Fibroblast of skin of right biceps (primary cell): ENCODE measurements around the gene TMEM52.

Experiments used
- DNase-seq: peaks from one replicate; pipeline ENCODE4 v3.0.0-alpha.2; 2013

TMEM52 gene

DNA sequence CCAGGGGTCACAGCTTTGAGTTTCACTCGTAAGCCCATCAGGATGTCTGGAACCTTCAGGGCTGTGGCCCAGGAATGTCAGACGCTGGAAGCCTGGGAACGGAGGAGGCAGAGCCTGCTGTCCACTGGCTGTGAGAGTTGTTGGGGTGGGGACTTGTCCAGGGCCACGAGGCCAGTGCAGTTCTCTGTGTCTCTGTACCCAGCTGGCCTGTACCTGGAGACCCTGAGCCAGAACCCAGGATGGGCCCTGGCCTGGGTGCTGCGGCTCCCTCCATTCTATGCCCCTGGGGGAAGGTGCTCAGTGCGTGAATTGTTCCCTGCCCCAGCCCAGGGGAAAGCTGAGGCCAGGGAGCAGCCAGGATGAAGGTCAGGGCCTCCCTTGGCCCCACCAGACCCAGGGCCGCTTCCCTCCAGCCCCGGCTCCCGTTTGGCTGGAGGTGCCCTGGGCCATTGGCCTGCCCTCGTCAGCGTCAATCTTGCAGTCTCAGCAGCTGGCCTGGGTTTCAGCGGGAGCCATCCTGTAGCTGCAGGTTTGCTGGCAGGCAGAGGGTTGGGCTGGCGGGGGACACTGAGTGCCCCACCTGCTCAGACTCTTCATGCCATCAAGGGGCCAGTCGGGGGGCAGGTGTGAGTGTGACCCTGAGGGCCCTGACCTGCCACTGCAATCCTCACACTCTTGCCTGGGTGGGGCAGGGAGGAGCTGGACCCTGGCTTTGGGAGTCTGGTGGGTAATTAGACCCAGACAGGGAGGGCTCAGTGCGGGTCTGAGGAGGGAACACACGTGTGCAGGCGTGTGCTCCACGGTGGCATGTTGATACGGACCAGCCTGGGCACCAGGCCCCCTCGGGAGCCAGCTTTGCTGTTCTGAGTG is 4.7 kb downstream of the TMEM52 start:
- no peak for DNase-seq

DNA sequence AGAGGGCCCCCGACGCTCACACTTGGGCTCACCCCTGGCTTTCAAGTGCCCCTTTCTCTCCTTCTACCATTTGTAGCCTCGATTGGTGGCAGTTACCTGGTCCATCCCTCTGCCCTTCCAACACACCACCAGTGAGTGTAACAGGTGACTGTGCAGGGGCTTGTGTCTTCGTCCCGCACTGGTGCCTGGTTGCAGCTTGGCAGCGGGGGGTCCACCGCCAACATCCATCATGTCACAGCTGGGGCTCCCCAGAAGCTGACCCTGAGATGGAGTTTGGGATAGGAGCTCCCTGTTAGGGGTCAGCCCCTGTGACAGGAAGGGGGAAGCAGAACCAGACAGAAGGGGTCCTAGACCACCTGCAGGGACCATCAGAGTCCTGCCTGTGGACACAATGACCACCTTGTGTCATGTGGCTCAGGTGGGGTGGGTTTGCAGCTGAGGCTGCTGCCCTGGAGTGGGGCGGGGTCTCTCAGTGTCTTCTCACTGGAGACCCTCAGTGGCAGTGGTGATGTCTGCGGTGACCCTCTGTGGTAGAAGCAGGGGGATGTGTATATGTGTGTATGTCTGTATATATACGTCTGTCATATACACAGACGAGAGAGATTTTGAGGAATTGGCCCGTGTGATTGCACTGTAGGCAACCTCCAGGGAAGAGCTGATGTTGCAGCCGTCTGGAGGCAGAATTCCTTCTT is 7.6 kb downstream of the TMEM52 start:
- DNase-seq: no peak

DNA sequence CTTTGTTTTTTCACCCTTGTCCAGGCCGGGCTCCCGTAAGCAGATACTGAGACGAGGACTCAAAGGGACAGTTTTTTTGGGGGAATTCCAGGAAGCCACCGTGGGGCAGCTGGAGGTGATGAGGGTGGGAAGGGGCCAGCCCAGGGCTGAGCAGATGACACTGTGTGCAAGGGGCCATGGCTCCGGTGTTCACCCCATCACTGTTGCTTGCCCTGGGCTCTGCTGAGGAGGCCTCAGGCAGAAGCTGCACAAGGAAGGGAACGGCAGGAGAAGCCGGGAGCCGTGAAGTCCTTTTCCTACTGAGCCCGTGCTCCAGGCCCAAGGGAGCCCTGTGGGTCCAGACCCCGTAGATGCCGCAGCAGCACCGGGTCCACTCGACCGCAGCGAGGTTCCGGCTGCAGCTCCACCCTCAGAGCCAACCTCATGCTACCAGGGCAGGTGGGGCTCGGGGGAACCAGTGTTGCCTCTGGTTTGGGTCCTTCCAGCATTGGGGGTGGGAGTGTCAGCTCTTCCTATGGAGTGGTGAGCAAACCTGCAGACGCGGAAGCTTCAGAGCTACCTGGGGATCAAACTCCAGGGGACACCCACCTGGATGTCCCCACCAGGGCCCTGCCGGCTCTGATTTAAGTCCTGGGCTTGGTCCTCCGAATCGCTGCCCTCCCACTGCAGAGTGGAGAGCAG is 8.3 kb downstream of the TMEM52 start:
- DNase-seq: no peak

DNA sequence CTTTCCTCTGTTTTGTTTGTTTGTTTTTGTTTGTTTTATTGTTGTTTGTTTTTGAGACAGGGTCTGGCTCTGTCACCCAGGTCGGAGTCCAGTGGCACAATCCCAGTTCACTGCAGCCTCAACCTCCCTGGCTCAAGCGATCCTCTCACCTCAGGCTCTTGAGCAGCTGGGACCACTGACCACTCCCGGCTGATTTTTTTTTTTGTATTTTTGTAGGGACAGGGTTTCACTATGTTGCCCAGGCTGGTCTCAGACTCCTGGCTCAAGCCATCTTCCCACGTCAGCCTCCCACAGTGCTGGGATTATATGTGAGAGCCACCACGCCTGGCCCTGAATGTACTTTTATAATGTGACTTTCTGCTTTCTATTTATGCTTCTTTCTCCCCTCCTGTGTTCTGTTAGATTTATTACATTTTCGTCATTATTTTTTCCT is 9.0 kb downstream of the TMEM52 start:
- no peak for DNase-seq

DNA sequence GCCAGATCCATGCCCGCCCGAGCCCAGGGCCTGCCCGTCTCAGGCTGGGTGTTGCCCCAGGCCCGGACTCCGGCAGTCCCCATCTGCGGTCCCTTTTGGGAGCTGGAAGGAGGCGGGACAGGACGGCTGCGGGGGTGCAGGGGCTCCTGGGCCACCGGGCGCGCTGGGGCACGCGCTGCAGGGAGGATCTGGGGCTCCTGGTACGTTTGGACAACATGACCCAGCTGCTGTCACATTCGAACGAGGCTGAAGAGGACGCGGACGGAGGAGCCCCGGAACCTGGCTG is 10.6 kb downstream of the TMEM52 start:
- no peak for DNase-seq

DNA sequence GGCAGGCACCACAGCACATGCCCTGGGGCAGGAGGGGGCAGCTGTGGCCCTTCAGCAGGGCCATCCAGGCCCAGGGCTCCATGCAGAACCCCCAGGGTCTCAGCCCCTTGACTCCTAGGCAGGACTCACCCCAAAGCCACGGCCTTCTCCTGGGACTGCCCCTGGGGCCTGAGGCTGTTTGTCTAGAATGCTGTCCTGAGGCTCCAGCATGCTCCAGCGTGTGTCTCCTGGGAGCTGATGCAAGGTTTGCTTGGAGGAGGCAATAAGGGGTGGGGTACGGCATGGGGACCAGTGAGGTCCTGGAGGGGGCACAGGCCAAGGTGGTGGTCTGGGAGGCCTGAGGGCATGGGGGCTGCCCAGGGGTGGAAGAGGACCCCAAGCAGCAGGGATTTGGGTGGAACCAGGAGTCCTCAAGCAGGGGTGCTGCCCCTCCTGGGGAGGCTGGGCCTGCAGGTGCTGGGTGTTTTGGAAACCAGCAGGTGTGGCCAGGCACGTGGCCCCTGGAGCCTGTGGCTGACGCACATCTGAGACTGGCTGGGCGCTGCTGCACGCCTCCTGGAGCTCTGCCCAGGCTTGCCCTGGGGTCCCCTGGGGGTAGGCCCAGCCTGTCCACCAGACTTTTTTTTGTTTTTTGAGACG is 11.9 kb downstream of the TMEM52 start:
- DNase-seq: peak; percentile 26

DNA sequence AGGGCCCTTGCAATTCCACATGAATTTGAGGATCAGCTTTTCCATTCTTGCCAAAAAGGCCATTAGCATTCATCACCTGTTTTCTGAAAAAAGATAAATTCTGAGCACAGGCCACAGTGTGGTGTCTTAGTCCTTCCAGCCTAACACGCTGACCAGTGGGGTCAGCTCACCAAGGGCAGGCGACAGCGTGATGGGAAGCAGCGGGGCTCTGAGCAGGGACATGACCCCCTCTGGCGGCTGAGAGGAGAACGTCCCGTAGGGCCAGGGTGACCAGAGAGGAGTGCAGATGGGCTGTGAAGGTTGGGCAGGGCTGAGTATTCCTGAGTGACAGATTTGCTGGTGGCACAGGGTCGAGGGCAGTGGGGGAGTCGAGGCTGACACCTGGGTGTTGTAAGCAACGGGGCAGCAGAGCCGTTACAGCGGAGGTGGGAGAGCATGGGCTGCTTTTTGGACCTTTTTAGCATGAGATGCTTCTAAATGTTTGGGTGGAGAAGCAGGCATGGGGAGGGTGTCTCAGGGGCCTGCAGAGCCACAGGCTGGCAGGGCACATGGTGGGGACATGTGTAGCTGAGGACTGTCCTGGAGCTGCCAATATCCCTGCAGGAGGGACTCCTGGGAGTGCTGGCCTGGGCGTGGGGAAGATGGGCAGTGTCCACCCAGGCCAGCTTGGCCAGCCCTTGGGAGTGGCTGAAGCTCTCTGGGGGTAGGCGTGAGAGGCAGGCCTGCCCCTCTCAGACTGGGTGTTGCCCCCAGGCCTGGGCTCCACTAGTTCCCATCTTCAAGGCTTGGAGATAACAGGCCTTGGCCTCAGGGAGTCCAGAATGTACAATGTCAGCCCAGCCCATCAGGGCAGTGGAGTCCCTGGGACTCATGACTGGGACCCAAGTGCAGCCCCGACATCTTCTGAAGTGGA is 12.6 kb downstream of the TMEM52 start:
- DNase-seq: peak; percentile 65

DNA sequence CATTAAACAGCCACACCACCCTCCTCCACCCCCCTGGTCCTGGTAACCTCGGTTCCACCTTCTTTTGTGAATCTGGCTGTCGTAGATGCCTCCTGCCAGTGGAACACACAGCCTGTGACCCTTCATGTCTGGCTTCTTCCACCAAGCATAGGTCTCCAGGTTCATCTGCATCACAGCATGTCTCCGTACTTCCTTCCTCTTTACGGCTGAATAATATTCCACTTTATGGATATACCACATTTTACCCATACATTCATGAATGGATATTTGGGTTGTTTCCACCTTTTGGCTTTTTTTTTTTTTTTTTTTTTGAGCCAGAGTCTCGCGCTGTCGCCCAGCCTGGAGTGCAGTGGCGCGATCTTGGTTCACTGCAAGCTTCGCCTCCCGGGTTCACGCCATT is 15.9 kb downstream of the TMEM52 start:
- no peak for DNase-seq

DNA sequence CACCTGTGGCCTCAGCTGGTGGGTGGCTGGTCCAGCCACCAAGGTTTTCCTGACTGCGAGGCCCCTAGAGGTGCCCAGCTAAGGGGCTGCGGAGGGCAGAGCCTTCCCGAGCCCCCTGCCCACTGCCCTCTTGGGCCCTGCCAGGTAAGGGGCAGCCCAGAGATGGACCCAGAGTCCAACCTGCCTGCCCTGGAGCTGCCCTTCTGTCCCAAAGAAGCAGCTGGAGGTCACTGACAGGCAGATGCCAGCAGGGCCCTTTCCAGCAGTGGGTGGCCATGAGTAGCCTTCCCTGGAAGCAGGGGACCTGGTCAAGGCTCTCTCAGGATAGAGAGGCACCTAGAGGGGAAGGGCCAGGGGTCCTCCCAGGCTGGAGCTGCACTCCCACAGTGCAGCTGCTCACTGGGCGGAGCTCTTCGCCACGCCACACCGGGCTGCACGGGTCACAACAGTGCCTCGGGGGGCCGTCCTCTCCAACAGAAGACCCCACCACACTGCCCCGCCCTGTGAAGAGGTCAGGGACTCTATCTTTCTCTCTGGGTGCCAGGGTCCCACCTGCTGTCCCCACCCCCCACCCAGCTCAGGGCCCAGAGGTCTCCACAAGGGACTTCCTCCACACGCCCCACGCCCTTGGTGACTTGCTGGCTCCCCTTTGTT is 17.3 kb downstream of the TMEM52 start:
- no peak for DNase-seq

DNA sequence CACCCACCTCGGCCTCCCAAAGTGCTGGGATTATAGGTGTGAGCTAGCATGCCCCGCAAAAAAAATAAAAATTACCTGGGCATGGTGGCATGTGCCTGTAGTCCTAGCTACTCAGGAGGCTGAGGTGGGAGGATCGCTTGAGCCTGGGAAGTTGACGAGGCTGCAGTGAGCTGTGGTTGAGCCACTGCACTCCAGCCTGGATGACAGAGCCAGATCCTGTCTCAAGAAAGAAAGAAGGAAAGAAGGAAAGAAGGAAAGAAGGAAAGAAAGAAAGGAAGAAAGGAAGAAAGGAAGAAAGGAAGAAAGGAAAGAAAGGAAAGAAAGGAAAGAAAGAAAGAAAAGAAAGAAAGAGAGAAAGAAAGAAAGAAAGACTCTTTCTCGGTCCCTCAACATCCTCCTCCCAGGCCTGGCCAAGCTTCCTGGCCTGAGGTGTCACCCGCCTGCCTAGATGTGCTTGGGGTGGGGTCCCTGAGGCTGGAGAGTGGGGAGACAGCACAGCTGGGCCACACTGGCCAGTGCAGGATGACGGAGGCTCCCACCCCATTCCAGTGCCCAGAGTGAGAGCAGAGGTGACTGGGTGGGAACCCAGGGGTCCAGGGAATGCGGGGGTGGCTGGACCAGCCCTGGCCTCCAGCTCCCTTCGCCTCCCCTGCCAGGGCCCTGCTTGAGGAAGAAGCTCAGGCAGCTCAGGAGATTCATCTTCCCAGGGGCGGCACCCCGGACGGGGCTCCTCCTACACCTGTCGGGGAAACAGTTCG is 18.0 kb downstream of the TMEM52 start:
- DNase-seq: no peak

DNA sequence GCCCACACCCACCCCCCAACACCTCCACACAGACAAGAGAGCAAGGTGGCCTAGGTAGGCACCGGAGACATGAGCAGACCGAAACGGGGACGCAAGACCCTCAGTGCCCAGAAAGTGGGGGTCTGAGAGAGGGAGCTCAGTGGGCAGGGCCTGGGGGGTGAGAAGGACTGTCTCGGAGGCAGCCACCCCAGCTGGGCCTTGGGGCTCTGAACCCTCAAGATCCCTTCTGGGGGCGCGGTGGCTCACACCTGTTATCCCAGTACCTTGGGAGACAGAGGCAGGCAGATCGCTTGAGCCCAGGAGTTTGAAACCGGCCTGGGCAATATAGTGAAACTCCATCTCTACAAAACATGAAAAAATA is 19.1 kb downstream of the TMEM52 start:
- no peak for DNase-seq

DNA sequence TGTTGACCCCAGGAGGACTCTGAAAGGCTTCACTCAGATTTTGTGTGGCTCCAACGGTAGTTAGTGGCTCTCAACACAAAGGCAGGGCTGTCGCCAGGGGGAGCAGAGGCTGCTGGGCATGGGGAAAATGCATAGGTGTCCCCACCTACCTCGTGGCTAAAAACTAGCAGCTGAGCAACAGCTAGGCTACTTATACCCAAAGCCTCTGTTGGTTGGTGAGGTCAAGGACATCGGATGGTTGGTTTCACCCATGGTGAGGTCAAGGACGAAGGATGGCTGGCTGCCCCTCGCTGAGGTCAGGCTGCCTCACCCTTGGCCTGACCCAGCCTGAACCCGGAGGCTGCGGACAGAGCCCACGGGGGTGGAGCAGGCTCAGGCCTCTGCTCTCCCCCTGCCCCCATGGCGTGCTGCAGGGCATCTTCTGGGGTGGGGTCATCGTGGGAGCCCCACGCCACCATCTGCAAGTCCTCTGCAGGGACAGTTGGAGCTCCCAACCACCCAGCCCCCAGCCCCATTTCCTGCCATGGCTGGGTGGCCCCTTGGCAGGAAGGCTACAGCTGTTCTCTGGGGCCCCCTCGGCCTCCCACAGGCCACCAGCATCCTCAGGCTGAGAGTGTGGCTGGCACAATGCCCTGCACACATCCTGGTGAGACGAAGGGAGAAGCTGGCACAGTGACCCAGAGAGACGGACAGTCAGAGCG is 19.7 kb downstream of the TMEM52 start:
- DNase-seq: no peak

DNA sequence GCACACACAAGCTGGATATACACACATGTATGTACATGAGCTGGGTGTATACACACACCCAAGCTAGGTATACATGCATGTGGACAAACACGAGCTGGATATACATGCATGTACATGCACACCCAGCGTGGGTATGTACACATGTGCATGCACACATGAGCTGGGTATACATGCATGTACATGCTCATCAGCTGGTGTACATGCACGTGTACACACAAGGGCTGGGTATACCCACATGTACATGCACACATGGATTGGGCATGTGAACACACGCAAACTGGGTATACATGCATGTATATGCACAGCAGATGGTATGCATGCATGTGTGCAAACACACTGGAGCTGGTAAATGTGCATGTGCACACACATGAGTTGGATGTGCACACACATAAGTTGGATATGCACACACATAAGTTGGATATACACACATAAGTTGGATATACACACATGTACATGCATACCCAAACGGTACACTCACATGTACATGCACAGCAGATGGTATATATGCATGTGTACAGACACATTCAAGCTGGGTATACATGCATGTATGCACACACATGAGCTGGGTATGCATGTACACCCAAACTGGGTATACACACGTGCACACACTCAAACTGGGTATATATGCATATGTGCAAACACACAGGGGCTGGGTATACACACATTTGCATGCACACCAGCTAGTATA is 20.7 kb downstream of the TMEM52 start:
- DNase-seq: no peak

DNA sequence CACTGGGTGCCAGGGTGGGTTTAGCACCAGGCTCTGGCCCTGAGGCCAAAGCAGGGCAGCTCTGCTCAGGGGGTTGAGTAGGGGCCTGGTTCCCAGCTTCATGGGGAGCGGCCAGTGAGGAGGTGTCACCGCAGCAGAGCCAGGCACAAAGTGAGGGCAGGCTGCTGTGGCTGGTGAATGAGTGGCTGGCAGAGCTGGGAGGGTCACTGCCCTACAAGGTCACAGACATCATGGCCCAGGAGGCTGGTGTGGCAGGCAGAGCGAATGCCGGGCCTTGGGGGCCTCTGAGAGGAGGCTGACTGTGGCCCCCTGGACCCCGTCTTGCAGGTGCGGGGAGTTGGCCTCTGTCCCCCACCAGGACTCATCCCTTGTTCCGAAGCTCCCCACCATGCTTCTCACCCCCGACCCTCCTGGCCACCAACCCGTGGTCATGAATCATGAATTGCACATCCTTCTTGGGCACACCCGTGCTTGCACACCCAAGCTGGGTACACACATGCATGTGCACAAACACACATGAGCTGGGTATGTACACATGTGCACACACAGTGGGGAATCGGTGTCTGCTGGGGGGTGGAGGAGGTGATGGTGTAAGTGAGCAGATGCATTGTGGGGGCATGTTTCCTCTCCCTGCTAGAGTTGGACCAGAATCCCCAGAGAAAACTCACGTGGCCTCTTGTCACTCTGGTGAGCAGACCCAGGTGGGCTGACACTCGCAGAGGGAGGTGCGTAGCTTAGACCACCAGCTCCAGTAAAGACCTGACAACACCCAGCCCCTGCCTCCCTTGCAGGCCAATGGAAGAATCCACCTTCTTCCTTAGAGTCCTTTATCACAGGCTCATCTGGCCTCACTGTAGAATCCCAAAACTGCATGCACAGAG is 23.4 kb downstream of the TMEM52 start:
- no peak for DNase-seq

DNA sequence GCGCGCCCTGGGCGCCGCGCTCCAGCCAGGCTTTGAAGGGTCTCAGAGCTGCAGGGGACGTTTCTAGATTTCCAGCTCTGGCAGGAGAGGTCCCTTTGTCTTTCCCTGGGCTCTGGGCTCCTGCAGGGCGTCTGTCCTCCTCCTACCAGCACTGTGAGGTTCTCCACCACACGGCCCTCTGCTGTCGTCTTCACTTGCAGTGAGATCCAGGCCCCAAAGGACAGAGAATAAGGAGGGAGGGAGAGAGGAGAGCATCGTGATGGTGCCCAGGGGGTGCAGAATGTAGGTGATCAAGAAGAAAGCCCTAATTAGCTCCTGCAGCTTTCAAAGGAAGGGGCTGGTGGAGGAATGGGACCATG is 24.0 kb downstream of the TMEM52 start:
- no peak for DNase-seq

DNA sequence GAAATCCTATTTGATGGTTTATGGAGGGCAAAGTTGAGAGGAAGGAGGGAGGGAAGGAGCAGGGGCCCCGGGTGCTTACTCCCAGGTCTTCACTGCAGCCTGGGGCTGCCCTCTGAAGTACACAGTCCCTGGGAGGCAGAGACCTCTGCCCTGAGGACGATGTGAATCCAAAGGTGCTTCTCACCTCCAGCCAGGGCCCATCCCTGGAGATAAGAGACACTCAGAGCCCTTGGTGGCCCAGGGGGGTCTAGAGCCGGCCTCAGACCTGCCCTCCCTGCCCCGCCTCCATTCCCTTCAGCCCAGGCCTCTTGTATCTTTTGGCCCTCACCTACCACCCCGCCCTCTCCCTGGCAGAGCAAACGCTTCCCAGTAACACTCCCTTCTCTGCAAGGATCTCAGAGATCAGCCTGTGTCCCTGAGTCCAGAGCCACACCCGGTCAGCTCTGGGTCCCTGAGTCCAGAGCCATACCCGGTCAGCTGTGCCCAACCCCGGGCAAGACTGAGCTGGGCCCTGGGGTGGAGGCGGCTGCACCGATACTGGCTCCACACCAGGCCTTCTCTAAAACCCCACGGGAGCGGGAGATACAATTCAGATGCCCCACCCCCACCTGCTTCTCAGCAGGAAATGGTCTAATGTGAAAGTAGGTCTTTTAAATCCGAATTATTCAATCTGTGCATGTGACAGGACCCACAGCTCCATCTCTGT is 24.6 kb downstream of the TMEM52 start:
- no peak for DNase-seq

DNA sequence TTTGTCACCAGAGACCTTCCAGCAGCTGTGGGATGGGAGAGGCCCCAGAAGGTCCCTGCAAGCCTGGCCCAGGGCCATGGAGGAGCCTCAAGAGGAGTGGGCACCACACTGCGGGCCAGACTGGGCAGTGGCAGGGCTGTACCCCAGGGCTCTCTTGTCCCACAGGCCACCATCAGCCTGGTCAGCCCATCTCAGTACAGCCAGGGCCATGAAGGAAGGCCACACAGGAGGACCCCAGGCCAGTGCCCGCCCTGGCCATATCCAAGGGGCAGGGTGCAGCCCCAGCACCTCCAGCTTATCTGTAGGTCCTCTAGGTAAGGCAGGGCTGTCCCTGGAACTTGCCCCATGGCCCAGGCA is 25.1 kb downstream of the TMEM52 start:
- DNase-seq: no peak

DNA sequence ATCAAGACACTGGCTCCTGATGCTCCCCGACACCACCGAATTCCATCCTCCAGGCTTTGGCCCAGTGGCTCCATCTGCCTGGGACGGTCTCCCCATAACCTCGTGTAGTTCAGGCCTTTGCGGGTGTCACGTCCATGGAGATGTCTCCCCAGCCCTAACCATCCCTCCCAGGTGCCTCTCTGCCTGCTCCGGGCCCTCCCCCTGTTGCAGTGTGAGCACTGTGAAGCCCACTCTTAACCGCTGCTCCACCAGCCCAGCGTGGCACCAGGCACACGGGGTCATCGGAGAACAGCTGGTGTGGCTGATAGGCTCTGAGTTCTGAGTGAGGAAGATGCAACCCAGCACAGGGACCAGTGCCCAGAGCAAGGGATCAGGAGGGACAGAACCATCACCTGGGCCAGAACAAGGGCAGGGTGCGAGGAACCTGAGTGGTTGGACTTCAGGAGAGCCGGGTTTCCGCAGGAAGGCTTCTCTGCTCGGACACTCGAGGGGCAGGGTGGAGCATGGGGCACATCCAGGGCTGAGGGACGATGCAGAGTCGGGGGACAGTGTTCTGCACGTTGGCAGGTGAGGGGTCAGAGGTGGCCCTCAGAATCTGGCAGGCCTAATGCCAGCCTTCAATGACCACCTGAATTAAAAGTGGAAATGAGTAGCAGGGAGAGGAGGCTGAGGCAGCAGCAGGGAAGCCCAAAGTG is 25.6 kb downstream of the TMEM52 start:
- no peak for DNase-seq
